Type B pancreatic cell (in vitro differentiated cells): Measurements from ENCODE around the gene SOBP. TPM values are rescaled to one million over a fixed set of nuclear protein-coding genes. Genes with fewer than 3 reads are reported as not detected.

Source experiments
- DNase-seq: peaks from one replicate; pipeline ENCODE4 v3.0.0; 2021; ENCODE audit warnings: mixed read lengths; ENCODE audit not compliant: unreplicated experiment; ENCODE audit errors: extremely low spot score
- H3K27ac Mint-ChIP-seq: 2 replicates; pipeline ENCODE4 v1.8.0; 2021; ENCODE audit warnings: mild to moderate bottlenecking, mixed read lengths
- H3K27me3 Mint-ChIP-seq: 2 replicates; pipeline ENCODE4 v1.8.0; 2021; ENCODE audit warnings: mixed read lengths
- H3K36me3 Mint-ChIP-seq: 2 replicates; pipeline ENCODE4 v1.8.0; 2021; ENCODE audit warnings: mixed read lengths
- H3K4me1 Mint-ChIP-seq: one replicate; pipeline ENCODE4 v1.8.0; 2021; ENCODE audit warnings: mixed read lengths; ENCODE audit not compliant: unreplicated experiment
- H3K4me3 Mint-ChIP-seq: 2 replicates; pipeline ENCODE4 v1.8.0; 2021; ENCODE audit warnings: mild to moderate bottlenecking, mixed read lengths
- H3K9me3 Mint-ChIP-seq: 2 replicates; pipeline ENCODE4 v1.8.0; 2021; ENCODE audit warnings: mixed read lengths
- CTCF ChIP-seq: fragments of 200-600 bp; sonication (generic); conservative IDR thresholded peaks from 2 replicates; pipeline ENCODE4 v1.5.0; 2021; ENCODE audit warnings: antibody characterized with exemption, mild to moderate bottlenecking
- total RNA-seq: library from RNA; stranded (reverse); gene quantifications from 2 replicates; pipeline ENCODE4 v1.2.1, GENCODE V29; 2021; ENCODE audit warnings: low replicate concordance

Gene SOBP
- total RNA-seq, 1 donor from 2014 or later, result 19.4 TPM

GRCh38 chr6:107564589-107564951, 74.7 kb downstream of the SOBP start:
- TF ChIP-seq CTCF, result no peak
- Mint-ChIP-seq H3K4me1 (peaks cover 19% of the 10 kb centered on the region), H3K27ac (no peak overlapping the region), H3K27me3 (peaks cover 3% of the 10 kb centered on the region), H3K4me3 (no peak overlapping the region), H3K9me3 (no peaks in the 10 kb centered on the region), H3K36me3 (peaks cover 4% of the 10 kb centered on the region)
- DNase-seq, result no peak

- DNase-seq, result no peak
- H3K27ac Mint-ChIP-seq, result no peak overlapping the region
- H3K9me3 Mint-ChIP-seq, result no peaks in the 10 kb centered on the region
- no peak overlapping the region for H3K4me3 Mint-ChIP-seq
- TF ChIP-seq CTCF, result no peak
- H3K27me3 Mint-ChIP-seq, result no peaks in the 10 kb centered on the region
- H3K36me3 Mint-ChIP-seq, result peaks cover 4% of the 10 kb centered on the region
- peaks cover 19% of the 10 kb centered on the region for H3K4me1 Mint-ChIP-seq
These were observed 75.3 kb downstream of the SOBP start for GRCh38 chr6:107565165-107565723.

- no peak for TF ChIP-seq CTCF
- Mint-ChIP-seq H3K4me1 (peaks cover 12% of the 10 kb centered on the region), H3K27me3 (peaks cover 2% of the 10 kb centered on the region), H3K36me3 (peaks cover 8% of the 10 kb centered on the region), H3K4me3 (no peak overlapping the region), H3K9me3 (no peaks in the 10 kb centered on the region), H3K27ac (no peak overlapping the region)
- no peak for DNase-seq
These were observed 77.7 kb downstream of the SOBP start for GRCh38 chr6:107567643-107568042.

GRCh38 chr6:107569473-107569872, 79.6 kb downstream of the SOBP start:
- Mint-ChIP-seq H3K4me1 (peaks cover 7% of the 10 kb centered on the region), H3K27ac (no peak overlapping the region), H3K36me3 (peaks cover 8% of the 10 kb centered on the region), H3K4me3 (no peak overlapping the region), H3K27me3 (peaks cover 4% of the 10 kb centered on the region), H3K9me3 (no peaks in the 10 kb centered on the region)
- TF ChIP-seq CTCF, result no peak
- DNase-seq, result no peak

GRCh38 chr6:107571354-107571753, 81.4 kb downstream of the SOBP start:
- Mint-ChIP-seq H3K27me3 (peaks cover 7% of the 10 kb centered on the region), H3K9me3 (no peaks in the 10 kb centered on the region), H3K27ac (no peak overlapping the region), H3K4me1 (no peaks in the 10 kb centered on the region), H3K36me3 (peaks cover 13% of the 10 kb centered on the region), H3K4me3 (no peak overlapping the region)
- TF ChIP-seq CTCF, result no peak
- no peak for DNase-seq

GRCh38 chr6:107572886-107573285, 83.0 kb downstream of the SOBP start:
- peaks cover 7% of the 10 kb centered on the region for H3K27me3 Mint-ChIP-seq
- H3K4me3 Mint-ChIP-seq, result no peak overlapping the region
- H3K9me3 Mint-ChIP-seq, result no peaks in the 10 kb centered on the region
- H3K4me1 Mint-ChIP-seq, result no peaks in the 10 kb centered on the region
- peaks cover 11% of the 10 kb centered on the region for H3K36me3 Mint-ChIP-seq
- no peak for DNase-seq
- no peak overlapping the region for H3K27ac Mint-ChIP-seq
- no peak for TF ChIP-seq CTCF
